ENCODE measurements around the gene ZRANB1.
"Not testable (repeated sequence)": the region's sequence is repeated elsewhere in the genome, so short reads cannot be mapped to it uniquely, and the experiment has no call there.

Gene ZRANB1

DNA sequence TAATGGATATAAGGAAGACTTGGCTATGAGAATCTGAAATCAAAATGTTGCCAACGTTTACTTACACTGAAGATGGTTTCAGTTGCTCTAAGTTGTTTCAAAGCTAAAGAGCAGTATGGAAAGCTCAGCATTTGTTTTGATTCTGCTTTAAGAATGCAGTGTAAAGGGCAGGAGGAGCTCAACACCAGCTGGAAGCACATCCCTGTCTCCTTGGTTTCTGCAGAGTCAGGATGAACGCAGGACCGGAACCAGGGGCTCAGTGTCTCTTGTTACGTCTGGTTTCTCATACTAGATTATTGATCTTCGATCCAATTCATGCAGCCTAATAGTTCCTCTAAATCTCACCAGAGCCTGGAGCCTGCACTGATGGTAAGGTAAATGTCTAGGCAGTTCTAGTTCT lies 24.1 kb downstream of the ZRANB1 start:
- no peak for DNase-seq

DNA sequence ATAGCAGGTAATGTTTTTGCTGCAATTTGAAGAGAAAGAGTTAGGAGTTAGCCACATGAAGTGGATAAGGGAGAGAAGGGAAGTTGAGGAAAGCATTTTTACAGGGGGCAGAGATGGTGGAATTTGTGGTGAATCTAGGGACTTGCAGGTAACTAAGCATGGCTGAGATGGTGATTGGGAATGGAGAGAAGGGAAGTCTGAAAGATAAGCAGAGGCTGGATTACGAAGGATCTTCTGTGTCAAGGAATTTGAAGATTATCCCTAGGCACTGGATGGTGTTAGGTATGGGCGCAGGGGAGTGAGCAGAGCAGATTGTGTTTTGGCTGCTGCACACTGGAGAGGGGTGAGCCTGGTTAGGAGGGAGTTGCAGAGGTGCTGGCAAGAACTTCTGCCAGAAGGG lies 25.3 kb downstream of the ZRANB1 start:
- no peak for DNase-seq

DNA sequence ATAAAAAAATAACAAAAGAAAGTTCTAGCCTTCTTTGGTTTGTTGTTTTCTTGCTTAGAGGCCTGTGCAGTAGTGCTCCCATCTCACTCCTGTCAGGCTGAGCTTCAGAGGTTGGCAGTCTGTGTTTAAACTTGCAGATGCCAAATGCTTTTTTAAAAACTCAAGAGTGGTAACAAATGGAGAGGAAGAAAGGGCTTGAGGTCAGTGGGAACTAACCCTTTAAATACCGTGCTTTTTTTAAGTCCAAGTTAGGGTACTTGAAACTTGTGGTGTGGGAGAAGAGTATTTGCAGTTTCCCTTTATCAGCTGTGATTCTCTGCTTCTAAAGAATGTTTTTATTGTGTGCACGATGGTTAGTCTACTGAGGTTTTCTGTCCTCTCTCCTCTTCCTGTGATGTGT lies 29.4 kb downstream of the ZRANB1 start:
- no peak for DNase-seq

DNA sequence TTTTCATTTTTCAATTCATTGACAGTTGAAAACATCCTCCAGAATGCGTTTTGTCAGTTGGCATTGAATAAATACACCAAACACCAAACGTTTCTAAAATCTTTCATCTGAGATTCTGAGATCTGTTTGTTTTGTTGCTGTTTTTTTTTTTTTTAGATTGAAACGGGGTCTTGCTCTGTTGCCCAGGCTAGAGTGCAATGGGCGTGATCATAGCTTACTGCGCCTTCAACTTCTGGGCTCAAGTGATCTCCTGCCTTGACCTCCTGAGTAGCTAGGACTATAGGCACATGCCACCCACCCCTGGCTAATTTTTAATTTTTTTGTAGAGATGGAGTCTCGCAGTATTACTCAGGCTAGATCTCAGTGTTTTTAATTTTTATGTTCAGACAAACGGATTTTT lies 30.7 kb downstream of the ZRANB1 start:
- DNase-seq: no peak

DNA sequence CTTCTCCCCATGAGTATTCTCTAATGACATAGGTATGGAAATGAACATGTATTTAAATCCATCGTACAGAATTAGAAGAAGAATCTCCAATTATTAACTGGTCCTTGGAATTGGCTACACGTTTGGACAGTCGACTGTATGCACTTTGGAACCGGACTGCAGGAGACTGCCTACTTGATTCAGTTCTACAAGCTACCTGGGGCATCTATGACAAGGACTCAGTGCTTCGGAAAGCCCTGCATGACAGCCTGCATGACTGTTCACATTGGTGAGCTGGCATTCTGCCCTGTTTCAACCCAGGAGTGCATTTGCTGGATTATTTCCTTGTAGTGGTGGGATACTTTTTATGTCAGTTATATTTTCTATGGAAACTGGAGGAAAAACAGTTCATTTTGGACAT lies 32.2 kb downstream of the ZRANB1 start:
- no peak for DNase-seq

DNA sequence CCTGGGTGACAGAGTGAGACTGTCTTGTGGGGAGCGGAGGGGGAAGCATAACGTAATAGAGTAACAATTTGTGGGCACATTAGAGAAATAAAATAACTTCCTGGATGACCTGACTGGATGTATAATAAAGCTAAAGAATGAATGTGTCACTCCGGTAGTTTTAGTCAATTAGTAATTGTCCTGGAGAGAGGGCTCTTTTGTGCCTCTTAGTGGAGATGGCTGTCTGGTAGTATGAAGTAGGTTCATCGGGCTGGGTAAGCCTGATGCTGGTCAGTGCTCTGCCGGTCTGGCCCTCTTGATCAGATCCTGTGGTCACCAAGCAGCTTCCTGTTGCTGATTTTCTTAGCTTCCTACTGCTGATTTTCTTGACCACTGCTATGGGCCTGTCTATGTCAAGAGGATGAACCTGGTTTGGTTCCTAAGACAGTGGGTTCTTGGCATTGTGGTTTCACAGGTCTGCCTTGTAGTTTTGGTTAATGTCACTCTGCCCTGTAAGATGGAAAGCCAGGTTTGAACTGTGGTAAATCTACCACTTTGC lies 34.1 kb downstream of the ZRANB1 start:
- peak in 2 of 3 donors; percentile 17 to 21 for DNase-seq

DNA sequence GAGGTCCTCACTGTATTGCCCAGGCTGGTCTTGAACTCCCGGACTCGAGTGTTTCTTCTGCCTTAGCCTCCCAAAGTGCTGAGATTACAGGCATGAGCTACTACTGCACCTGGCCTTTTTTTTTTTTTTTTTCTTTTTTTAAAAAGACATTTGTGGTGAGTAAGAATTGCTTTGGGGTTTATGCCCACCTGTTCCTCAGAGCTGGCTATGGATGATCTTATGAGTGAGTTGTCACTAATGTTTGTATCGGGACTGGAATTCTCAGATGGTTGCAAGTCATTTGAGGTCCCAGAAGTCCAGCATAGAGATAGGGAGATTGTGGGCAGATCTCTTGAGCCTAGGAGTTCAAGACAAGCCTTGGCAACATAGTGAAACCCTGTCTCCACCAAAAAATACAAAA lies 35.2 kb downstream of the ZRANB1 start:
- DNase-seq: no peak

DNA sequence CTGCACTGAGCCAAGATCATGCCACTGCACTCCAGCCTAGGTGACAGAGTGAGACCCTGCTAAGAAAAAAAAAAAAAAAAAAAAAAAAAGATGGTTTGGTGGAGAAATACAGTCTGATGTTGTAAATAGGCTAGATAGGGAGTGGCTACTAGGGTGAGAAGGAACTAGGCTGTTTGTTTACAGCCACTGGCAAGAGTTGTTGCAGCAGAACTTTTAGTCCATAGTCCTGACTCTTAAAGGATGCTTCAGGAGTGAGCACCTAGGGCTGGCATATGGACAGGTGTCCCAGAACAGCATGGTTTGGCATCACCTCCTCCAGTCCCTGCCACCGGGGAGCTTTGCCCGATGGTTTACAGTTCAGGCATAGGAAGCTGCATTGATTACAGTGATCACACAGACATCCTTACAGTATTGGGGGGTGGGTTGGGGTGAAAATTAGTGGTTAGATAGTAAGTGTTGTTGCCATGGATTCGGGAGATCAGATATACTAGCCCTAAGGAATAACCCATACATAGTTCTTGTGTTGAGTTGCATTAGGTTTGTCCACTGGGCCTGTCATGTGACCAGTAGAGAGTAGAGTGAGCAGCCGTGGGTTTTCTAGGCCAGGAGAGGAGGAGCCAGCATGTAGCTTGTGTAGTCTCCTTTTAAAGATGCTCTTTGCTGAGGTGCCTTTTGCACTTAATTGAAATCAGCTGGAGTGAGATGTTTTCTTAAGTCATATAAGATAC lies 35.9 kb downstream of the ZRANB1 start:
- DNase-seq: no peak

DNA sequence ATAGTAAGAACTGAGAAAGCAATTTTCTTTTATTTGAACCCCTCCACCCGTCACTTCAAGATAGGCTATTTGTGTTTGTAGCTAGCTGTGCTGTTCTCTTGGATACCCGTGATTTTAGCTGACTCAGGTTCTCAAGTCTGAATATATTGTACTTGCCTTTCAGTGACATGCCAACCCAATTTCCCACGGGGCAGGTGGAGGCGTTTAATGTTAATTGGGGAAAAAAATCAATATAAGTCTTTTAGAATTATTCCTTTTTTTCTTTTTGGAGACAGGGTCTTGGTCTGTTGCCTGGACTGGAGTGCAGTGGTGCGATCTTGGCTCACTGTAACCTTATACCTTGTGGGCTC lies 36.4 kb downstream of the ZRANB1 start:
- DNase-seq: no peak

DNA sequence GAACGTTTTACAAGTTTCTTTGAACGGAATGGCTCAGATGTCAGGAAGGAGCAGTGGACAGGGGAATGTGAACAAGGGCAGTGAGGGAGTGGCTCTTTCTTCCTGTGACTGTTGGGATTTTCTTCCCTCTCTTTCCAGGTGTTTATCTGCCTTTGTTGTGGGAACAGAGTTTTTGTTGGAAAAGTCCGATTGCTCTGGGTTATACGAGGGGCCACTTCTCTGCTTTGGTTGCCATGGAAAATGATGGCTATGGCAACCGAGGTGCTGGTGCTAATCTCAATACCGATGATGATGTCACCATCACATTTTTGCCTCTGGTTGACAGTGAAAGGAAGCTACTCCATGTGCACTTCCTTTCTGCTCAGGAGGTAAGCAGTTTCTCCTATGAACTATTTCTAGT lies 41.4 kb downstream of the ZRANB1 start:
- DNase-seq: peak in 2 of 3 donors; percentile 14 to 19

DNA sequence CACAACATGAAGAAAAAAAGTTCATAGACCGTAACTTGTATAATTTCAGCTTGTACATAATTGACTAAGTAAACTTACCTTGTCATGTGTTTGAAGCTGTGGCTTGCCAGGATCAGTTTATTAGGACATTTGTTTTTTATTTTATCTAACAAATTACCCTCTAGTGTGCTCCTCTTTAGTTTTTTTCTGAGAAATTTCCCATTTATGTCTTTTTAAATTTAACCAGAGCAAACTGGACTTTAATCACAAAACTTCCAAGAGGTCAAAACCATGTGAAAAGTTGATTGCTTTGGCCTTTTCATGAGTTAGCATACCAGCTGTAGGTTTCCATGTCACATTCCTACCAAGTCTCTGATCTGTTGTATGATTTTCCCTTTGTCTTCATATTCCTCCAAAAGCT lies 42.5 kb downstream of the ZRANB1 start:
- no peak for DNase-seq

DNA sequence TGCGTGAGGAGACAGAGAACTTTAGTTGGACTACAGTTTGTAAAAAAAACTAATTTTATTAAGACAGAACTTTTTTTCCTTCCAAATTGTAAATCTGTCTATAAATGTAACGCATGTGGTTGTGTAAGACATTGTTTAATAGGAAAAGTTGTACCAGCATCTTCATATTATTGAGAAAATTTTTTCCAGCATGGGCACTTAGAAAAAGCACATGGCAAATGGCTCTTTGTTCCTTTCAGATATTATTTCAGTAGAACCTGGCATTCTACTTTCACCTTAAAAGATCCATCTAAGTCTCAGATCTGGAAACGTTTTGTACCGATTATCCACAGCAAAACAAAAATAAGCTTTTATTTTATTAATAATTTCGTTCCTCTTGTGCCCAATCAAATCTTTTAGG lies 43.2 kb downstream of the ZRANB1 start:
- DNase-seq: no peak

DNA sequence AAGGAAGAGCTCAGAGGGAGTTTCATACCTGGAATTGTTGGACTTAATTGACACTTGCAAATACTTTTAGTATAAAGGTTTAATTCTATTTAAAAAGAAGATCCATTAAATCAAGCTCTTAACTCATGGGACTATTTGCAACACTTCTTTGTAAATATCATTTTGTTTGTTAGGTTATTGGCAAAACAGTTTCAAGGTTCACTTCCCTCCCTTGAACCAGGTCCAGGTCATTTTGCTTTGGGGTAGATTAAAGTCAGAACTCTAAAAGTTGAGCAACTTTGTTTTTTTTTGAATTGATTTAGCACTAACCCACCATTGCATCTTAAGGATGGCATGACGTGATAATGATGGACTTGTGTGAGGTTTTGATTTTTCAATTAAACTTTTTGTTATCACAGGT lies 45.9 kb downstream of the ZRANB1 start:
- DNase-seq: no peak

DNA sequence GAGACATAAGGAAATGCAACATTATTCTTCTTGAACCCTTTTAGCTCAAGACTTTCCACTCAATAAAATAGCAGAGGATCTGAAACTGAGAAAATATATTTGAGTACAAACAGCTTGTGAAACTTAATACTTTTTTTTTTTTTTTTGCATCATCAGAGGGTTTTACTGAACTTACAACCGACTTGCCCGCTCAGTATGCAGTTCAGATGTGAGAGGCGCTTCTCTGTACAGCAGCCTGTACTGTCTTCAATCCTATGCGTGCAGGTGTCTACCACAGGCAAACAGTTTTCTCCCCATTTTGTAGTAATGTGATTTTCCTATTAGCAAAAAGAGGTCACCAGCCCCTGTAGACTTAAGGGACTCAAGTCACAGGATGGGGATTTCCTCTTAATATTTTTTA lies 46.8 kb downstream of the ZRANB1 start:
- DNase-seq: not testable (repeated sequence)

DNA sequence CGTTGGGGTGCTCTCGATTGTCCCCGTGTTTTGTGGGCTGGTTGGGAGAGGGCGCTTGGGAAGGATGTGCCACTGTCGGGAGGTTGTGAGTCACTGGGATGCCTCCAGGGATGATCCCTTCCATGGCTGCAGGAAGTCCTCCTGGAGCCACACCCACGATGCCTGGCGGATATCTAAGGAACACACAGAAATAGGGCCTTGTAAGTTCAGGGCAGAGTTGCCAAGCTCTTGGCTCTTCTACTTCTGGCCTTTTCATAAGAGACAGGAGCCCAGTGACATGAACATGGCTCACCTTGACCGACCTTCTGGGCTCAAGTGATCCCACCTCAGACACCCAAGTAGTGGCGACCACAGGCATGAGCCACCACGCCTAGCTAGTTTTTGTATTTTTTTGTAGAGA lies 47.6 kb downstream of the ZRANB1 start:
- DNase-seq: no peak

DNA sequence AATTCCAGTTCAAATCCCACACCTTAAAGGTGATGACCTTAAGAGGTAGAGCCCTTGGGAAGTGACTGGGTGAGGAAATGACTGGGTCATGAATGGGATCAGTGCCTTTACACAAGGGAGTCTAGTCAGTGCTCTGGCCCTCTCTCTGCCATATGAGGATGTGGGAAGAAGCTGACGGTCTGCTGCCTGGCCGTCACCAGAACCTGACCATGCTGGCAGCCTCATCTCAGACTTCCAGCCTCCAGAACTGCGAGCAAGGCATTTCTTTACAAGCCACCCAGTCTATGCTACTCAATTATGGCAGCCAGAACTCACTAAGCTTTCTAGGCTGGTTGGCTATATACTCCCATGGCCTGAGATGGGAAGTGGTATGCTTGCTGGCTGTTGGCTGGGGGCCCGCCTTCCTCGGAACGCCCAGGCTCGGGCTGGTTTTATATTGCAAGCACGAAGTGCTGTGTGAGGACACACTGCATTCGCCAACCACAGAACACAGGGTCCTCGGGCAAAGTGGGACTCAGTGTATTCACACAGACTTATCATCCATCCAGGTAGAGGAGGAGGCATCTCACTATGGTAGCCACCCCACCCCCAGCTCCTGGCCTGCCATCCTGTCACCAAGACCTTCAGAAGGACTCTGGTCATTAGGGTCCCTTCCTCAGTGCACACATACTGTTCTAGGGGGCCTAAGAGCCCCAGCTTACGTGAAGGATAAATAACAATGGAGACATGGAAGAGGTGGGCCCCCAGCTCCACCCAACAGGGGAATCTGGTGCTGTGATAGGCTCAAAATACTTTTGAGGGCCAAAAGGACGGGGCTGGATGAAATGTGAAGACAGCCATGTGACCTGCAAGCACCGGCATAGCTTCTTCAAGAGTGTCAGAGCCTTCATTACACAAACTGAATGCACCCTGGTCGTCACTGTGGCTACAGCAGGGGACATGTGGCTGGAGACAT lies 49.0 kb downstream of the ZRANB1 start:
- DNase-seq: no peak

DNA sequence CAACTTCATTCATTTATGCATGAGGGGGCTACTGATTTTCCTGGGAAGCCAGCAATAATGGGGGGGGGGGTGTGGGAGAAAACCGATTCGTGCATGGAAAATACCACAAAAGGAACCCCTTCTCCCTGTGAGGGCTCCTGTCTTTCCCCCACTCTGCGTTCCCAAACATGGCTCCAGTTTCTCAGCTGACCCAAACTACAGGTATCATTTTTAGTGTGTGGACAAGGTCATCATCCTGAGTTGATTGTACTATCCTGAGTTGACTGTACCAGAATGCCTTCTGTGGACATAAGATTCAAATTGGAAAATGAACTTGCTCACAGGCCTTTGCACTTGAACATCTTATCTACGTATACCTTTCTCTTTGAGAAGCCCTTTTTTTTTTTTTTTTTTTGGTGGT lies 49.9 kb downstream of the ZRANB1 start:
- no peak for DNase-seq

DNA sequence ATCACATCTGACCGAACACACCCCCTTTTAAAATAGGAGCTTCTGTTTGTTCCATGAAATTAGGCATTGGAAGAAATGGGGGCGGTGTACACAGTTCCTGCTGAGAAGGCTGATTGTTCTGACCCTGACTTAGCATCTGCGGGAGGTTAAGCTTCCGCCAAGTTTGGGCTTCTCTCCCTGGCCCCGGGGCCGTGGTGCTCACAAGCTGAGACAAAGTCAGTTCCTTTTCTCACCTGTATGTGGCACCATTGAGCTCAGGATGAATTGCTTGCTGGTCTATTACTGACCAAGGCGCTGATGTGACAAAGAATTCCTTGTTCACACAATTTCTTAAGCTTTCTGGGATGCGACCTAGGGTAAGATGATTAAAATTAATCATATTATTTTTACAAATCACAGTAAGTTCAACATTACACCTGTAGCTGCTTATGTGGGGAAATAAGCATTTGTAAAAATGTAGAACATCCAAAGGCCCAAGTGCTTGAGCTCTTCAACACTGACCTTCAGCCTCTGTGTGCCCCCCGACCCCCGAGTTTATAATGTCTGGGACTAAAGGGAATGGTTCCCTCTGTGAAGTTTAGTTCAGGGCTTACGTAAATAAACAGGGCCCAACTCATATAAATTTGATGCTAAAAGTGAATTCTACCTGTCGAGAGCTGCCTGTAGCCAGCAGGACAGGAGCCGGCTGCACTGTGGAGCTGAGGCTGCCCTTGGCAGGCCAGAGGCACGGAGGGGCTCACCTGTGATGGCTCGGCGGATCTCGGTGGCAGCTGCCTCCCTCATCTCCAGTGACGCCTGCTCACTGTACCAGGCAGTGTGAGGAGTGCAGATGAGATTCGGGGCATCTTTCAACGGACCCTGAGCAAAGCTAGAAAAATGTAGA lies 50.8 kb downstream of the ZRANB1 start:
- peak; percentile 52 to 59 (median 57) for DNase-seq

DNA sequence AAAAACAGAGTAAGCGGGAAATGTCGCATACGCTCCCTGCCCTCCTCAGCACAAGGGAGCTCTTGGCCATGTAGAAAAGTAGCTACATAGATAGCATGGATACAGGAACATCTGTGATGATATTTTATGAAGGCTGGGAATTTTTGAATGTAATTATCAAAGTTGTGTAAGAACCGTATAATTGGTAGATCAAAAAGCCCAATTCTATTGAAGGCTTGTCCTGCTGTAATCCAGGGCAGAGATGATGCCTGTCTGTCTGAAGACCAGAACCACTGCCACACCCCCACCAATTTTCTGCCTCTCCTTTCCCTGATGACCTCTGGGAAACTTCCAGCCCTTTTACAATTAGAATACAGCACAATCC lies 51.4 kb downstream of the ZRANB1 start:
- DNase-seq: no peak

DNA sequence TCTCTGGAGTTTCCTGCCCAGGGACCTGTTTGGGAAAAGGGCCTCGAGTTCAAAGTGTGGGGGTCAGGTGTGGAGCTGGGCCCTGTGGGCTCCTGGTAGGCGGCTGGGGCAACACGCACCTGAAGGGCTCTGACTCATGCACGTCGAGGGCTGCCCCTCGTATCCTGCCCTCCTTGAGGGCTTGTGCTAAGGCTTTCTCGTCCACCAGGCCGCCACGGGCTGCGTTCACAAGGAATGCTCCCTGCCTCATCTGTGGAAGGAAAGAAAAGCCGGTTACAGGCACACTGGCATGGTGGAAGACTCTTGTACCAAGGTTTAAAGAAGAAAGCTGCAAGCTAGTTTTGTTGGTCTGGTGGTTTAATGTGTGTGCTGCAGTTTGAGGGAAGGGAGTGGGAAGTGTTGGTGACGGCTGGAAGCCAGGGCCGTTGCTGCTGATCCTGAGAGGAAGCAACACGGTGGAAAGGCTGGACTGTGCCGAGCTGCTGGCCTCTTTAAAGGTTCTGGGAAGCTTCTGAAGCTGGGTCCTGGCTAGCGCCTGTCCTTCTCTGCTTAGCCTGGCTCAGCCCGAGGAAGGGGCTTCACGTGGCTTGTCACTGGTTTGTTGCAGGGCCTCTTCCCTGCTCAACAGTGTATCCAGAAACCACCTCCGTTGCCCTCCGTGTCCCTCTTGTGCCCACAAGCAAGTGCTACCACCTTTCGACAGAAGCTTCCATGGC lies 52.0 kb downstream of the ZRANB1 start:
- DNase-seq: no peak

DNA sequence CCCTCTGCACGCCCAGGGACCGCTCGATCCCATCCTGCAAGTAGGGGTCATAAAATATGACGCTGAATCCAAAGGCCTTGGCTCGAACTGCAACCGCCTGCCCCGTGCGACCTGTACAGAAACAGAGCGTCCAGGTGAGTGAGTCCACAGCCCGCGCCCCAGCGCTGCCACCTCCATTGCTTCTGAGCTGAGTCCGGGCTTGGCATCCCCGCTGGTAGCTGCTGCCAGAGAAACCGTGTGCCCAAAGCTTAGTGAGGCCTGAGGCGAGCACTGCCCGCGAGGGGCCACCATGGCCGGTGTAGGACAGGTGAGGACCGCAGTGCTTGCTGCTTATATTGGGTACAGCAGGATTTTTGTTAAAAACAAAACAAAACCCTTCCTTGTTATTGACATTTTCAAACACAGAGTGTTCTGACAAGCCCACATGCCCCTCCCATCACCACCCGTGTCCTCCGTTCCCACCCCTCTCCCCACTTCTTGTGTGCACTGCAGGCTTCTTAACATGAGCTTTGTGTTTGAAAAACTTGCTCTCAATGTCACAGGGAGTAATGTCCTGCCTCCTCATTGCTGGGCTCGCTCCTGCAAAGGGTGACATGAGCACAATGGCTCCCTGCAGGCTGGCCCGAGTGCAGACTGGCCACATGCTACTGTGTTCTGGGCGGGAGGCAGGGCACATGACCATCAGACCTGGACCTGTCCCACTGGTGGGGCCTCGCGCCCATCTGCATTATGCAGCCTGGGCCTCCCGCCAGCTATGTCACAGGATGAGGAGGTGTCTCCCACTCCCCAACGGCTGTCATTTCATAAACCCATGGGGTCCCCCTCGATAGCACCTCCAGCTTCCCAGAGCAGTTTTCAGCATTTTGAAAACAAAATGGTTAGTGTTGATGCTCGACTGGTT lies 52.9 kb downstream of the ZRANB1 start:
- no peak for DNase-seq
